ENCODE results near the gene C11orf91.

C11orf91 gene

GRCh38 chr11:33719587-33719986 is 19.0 kb upstream of the C11orf91 start:
- Histone ChIP-seq H3K9ac (ENCODE audit: low read depth, low read length) (no peak overlapping the region), H3K4me3 (ENCODE audit: low read depth in 1 of 2, low read length in 2 of 2) (no peak overlapping the region), H3K4me1 (ENCODE audit: insufficient read depth, low read length) (no peaks in the 10 kb centered on the region), H3K4me2 (ENCODE audit: insufficient read depth, low read length) (no peak overlapping the region), H3K27ac (ENCODE audit: low read length) (no peak overlapping the region), H3K36me3 (ENCODE audit: insufficient read depth, low read length) (no peaks in the 10 kb centered on the region), H3K79me2 (ENCODE audit: insufficient read depth, low read length) (no peaks in the 10 kb centered on the region), H4K20me1 (ENCODE audit: insufficient read depth, low read length) (no peaks in the 10 kb centered on the region), H3K9me3 (ENCODE audit: insufficient read depth, low read length, severe bottlenecking) (no peaks in the 10 kb centered on the region), H3K27me3 (ENCODE audit: insufficient read depth, low read length, poor library complexity) (peaks cover 3% of the 10 kb centered on the region), H2AFZ (ENCODE audit: low read depth, low read length) (no peak overlapping the region)
- ATAC-seq (ENCODE audit: insufficient read depth, low read depth): peak; percentile 89
- TF ChIP-seq EZH2 (IDR thresholded peaks at IDR 0.05; ENCODE audit: borderline replicate concordance, low read depth, low read length, severe bottlenecking): no peak
- no peak for TF ChIP-seq CTCF (IDR thresholded peaks at IDR 0.05; ENCODE audit: borderline replicate concordance, extremely low read depth, low read length, poor library complexity, severe bottlenecking)
- peak; percentile 54 for DNase-seq

GRCh38 chr11:33718440-33718839 is 17.8 kb upstream of the C11orf91 start:
- no peaks in the 10 kb centered on the region for H3K4me1 ChIP-seq (ENCODE audit: insufficient read depth, low read length)
- H3K9me3 ChIP-seq (ENCODE audit: insufficient read depth, low read length, severe bottlenecking): no peaks in the 10 kb centered on the region
- H3K79me2 ChIP-seq (ENCODE audit: insufficient read depth, low read length): no peaks in the 10 kb centered on the region
- H3K27ac ChIP-seq (ENCODE audit: low read length): no peak overlapping the region
- no peak overlapping the region for H2AFZ ChIP-seq (ENCODE audit: low read depth, low read length)
- no peak overlapping the region for H3K4me2 ChIP-seq (ENCODE audit: insufficient read depth, low read length)
- H3K9ac ChIP-seq (ENCODE audit: low read depth, low read length): no peak overlapping the region
- no peak for ATAC-seq (ENCODE audit: insufficient read depth, low read depth)
- no peak overlapping the region for H3K4me3 ChIP-seq (ENCODE audit: low read depth in 1 of 2, low read length in 2 of 2)
- no peak for TF ChIP-seq EZH2 (IDR thresholded peaks at IDR 0.05; ENCODE audit: borderline replicate concordance, low read depth, low read length, severe bottlenecking)
- TF ChIP-seq CTCF (IDR thresholded peaks at IDR 0.05; ENCODE audit: borderline replicate concordance, extremely low read depth, low read length, poor library complexity, severe bottlenecking): no peak
- peaks cover 3% of the 10 kb centered on the region for H3K27me3 ChIP-seq (ENCODE audit: insufficient read depth, low read length, poor library complexity)
- no peaks in the 10 kb centered on the region for H4K20me1 ChIP-seq (ENCODE audit: insufficient read depth, low read length)
- no peak for DNase-seq
- no peaks in the 10 kb centered on the region for H3K36me3 ChIP-seq (ENCODE audit: insufficient read depth, low read length)

GRCh38 chr11:33716243-33716642 is 15.6 kb upstream of the C11orf91 start:
- no peak overlapping the region for H3K4me3 ChIP-seq (ENCODE audit: low read depth in 1 of 2, low read length in 2 of 2)
- peaks cover 3% of the 10 kb centered on the region for H3K27me3 ChIP-seq (ENCODE audit: insufficient read depth, low read length, poor library complexity)
- H3K9me3 ChIP-seq (ENCODE audit: insufficient read depth, low read length, severe bottlenecking): no peaks in the 10 kb centered on the region
- H3K27ac ChIP-seq (ENCODE audit: low read length): no peak overlapping the region
- no peak for DNase-seq
- no peaks in the 10 kb centered on the region for H3K36me3 ChIP-seq (ENCODE audit: insufficient read depth, low read length)
- no peak overlapping the region for H2AFZ ChIP-seq (ENCODE audit: low read depth, low read length)
- TF ChIP-seq CTCF (IDR thresholded peaks at IDR 0.05; ENCODE audit: borderline replicate concordance, extremely low read depth, low read length, poor library complexity, severe bottlenecking) (peak; percentile 26), EZH2 (IDR thresholded peaks at IDR 0.05; ENCODE audit: borderline replicate concordance, low read depth, low read length, severe bottlenecking) (no peak)
- H4K20me1 ChIP-seq (ENCODE audit: insufficient read depth, low read length): no peaks in the 10 kb centered on the region
- no peak for ATAC-seq (ENCODE audit: insufficient read depth, low read depth)
- no peak overlapping the region for H3K9ac ChIP-seq (ENCODE audit: low read depth, low read length)
- no peak overlapping the region for H3K4me2 ChIP-seq (ENCODE audit: insufficient read depth, low read length)
- H3K79me2 ChIP-seq (ENCODE audit: insufficient read depth, low read length): no peaks in the 10 kb centered on the region
- no peaks in the 10 kb centered on the region for H3K4me1 ChIP-seq (ENCODE audit: insufficient read depth, low read length)

- no peak overlapping the region for H2AFZ ChIP-seq (ENCODE audit: low read depth, low read length)
- no peaks in the 10 kb centered on the region for H3K36me3 ChIP-seq (ENCODE audit: insufficient read depth, low read length)
- no peaks in the 10 kb centered on the region for H3K27me3 ChIP-seq (ENCODE audit: insufficient read depth, low read length, poor library complexity)
- no peaks in the 10 kb centered on the region for H3K4me1 ChIP-seq (ENCODE audit: insufficient read depth, low read length)
- TF ChIP-seq CTCF (IDR thresholded peaks at IDR 0.05; ENCODE audit: borderline replicate concordance, extremely low read depth, low read length, poor library complexity, severe bottlenecking): no peak
- TF ChIP-seq EZH2 (IDR thresholded peaks at IDR 0.05; ENCODE audit: borderline replicate concordance, low read depth, low read length, severe bottlenecking): no peak
- H3K79me2 ChIP-seq (ENCODE audit: insufficient read depth, low read length): no peaks in the 10 kb centered on the region
- ATAC-seq (ENCODE audit: insufficient read depth, low read depth) (no peak), DNase-seq (no peak)
- H3K27ac ChIP-seq (ENCODE audit: low read length): no peak overlapping the region
- no peak overlapping the region for H3K4me3 ChIP-seq (ENCODE audit: low read depth in 1 of 2, low read length in 2 of 2)
- no peaks in the 10 kb centered on the region for H4K20me1 ChIP-seq (ENCODE audit: insufficient read depth, low read length)
- H3K9ac ChIP-seq (ENCODE audit: low read depth, low read length): no peak overlapping the region
- no peaks in the 10 kb centered on the region for H3K9me3 ChIP-seq (ENCODE audit: insufficient read depth, low read length, severe bottlenecking)
- no peak overlapping the region for H3K4me2 ChIP-seq (ENCODE audit: insufficient read depth, low read length)
These were observed 13.3 kb upstream of the C11orf91 start for GRCh38 chr11:33713856-33714398.

Measured in DND-41 (cell line).